Ramos (cell line): ENCODE results near the gene TRIP11.
"Not testable (repeated sequence)": the region's sequence is repeated elsewhere in the genome, so short reads cannot be mapped to it uniquely, and the experiment has no call there.

Experiments
- in situ Hi-C: fragments of 300-500 bp; cut with MboI; formaldehyde crosslinking; loops from one replicate; pipeline ENCODE4 v1.14.3; 2022; ENCODE audit warnings: low sequenced_read_pairs; ENCODE audit not compliant: unreplicated experiment

Gene TRIP11

DNA sequence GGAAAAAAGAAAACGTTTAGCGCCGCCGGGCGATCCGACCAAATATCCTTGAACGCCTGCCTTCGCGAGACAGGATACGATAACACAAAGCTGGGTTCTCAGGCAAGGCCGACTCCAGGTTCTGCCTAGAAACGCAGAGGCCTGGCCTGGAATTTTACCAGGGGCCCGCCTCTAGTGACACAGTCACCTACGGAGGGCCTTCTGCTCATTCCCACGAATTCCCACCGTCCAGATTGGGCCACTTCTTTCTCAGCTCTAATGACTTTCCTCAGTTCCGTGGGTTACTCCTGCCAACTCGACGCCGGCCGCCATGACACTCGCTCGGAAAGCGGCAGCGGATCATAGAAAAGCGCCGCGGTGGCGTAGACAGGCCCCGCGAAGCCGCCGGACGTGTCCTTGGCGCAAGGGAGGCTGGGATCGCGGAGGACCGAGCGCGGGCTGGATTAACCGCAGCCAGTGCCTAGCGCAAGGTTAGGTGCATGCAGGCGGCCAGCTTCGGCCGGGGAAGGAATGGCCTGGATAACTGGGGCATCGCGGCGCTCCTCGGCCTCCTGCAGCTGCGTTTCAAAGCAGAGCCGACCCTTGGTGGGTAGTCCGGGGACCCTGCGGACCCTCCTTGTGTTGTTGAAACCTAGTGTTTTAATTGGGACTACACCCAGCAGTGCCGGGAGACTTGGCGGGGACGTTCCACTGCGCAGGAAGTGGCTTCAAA lies at the start of gene TRIP11:
TSS of gene TRIP11 (minus strand) at position 341 of the 712 bp plus-strand sequence. CDS start 374 bp downstream, outside the sequence.
- in situ Hi-C loops: no loop called here

DNA sequence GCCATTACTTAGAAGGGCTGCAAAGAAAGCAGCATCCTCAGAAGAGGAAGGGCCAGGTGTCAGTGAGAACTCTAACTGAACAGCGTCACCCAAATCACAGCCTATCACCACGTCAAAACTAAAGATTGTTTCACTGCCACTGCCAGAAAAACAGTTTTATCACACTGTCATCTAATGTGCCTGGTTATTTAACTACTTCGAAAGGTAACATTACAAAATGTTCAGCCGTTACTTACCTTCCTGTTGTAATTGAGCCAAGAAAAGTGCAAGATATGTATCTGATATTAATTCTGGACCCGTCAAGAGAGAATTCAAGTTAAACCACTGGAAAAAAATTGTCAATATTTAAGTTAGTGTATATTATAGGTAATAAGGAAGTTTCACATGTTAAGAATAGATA lies 48.6 kb upstream of the TRIP11 start:
- in situ Hi-C loops: no loop called here

DNA sequence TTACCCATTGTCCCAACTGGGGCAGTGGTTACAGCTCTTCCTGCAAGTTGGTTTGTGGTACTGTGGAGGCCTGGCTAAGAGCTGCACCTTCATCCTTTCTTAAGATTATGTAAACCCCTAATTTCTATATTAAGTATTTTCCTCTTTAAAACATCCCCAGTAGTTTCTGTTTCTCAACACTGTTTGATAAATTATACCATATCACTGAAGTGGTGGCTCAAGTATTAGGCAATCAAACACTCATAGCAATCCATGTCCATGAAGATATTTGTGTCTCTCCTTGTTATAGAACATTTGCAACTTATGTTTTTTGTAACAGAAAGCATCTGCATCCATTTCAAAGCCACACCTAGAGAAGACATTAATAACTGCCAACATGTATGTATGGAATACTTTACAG lies 34.7 kb upstream of the TRIP11 start:
- in situ Hi-C loops: no loop called here

DNA sequence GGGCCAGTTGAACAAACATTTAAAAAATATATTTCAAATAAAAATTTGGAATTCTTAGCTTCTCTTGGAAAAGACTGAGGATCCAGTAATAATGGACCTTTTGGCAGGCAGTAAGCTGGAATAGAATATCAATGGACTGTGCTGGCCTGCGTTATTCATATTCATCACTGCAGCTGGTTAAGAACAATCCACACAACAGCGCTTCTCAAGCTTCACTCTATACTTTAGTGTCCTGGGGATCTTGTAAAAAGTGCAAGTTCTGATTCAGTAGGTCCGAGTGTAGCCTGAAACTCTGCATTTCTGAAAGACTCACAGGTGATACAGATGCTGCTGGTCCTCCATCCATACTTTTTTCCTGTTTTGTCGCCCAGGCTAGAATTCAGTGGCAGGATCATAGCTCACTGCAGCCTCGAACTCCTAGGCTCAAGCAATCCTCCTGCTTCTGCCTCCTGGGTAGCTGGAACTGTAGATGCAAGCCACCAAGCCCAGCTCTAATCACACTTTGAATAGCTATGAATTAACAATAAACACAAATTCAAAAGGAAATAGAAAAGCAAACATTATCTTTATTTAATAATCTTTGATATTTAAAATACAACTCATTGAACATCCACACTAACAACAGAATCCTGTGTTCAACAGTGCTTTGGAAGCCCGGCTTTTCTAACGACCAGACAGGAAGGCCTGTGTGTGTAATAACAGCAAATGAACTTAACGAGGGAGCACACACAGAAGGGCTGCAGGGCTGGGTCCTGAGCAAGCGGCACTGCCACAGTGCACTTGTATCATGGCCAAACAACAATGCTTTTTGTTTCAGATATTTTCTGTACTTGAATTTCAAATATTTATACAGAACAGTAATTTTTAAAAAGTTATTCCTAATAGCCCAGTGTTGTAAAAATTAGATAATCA lies 18.4 kb upstream of the TRIP11 start:
- in situ Hi-C loops: no loop called here

DNA sequence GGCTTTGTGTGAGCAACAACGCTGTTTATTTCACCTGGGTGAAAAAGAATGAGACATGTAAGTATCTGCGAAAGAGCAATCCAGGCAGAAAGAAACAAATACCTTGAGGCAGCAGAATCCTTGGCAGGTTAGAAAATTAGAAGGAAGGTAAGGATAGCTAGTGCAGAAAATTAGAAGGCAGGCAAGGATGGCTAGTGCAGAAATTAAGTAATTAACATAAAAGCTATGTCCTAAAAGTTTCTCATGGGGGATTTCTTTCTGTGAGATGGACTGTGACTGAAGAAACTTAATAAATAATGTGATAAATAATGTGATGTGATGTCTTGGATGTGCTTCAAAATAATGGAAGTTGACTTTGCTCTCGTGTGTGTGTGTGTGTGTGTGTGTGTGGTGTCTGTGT lies 9.9 kb upstream of the TRIP11 start:
- in situ Hi-C loops: no loop called here

DNA sequence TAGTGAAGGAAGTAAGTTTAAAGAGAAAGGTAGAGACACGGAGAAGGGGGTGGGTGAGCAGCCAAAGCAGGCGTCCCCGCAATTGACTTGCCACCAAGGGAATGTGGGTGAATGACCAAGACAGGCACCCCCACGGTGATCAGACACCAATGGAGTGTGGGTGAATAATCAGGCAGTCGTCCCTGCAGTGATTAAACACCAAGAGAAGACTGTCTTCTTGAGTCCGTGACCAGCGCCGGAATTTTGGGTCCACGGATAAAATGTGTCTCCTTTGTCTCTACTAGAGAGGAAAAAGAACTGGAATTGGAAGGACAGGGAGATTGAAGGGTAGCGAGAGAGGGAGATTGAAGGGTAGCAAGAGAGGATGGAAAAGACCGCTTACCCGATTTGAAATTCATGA lies 9.4 kb upstream of the TRIP11 start:
- in situ Hi-C loops: not testable (repeated sequence)

DNA sequence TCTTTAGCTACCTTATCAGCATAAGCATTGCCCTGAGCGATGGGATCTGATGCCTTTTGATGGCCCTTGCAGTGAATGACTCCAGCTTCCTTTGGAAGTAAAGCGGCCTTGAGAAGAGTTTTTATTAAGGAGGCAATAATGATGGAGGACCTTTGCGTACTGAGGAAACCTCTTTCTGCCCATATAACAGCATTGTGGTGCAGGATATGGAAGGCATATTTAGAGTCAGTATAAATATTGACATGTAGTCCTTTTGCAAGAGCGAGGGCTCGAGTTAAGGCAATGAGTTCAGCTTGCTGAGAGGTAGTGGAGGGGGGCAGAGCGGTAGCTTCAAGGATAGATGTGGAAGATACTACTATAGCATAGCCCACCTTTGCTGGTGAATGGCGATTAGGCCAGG lies 6.0 kb upstream of the TRIP11 start:
- in situ Hi-C loops: not testable (repeated sequence)

DNA sequence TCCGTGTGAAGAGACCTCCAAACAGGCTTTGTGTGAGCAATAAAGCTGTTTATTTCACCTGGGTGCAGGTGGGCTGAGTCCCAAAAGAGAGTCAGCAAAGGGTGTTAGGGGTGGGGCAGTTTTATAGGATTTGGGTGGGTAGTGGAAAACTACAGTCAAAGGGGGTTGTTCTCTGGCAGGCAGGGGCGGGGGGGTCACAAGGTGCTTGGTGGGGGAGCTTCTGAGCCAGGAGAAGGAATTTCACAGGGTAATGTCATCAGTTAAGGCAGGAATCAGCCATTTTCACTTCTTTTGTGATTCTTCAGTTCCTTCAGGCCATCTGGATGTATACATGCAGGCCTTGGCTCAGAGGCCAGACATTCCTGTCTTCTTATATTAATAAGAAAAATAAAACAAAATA lies 1.9 kb upstream of the TRIP11 start:
- in situ Hi-C loops: not testable (repeated sequence)

DNA sequence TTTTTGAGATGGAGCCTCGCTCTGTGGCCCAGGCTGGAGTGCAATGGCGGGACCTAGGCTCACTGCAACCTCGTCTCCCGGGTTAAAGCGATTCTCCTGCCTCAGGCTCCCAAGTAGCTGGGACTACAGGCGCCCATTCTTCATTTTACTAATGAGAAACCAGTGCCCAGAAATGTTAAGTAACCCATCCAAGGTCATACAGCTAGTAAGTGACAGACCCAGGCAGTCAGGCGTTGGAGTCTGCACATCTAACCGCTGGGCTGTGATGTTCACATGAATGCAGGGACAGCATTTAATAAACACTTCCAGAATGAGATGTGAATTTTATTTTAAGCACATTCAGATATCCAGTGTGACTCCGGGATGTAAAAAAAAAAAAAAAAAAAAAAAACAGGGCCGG lies 1.3 kb upstream of the TRIP11 start:
- in situ Hi-C loops: no loop called here

DNA sequence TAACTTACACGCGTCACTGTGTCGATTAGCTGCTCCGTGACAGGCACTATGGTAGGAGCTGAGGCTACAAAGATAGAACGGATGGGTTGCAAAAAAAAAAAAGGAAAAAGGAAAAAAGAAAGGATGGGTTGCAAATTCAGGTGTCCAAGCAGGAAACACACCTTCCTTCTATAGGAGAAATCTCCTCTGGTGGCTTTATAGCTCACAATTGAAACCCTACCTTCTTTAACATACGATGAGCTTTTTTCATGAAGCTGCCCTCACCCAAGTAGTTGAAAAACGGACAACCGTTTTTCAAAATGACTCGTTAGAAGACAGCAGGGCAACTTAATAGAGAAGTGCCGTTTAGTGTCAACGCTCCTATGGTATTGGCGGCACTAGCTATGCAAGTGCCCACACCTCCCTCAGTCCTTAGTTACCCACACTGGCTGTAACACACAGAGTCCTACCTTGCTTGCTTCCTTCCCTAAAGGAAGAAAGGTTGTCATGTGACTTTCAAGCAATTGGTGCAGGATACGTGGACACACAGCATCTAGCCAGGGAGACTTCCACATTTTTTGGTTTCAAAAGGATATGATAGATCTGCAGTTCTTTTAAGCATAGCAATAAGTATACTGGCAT lies 682 bp upstream of the TRIP11 start:
- in situ Hi-C loops: no loop called here

DNA sequence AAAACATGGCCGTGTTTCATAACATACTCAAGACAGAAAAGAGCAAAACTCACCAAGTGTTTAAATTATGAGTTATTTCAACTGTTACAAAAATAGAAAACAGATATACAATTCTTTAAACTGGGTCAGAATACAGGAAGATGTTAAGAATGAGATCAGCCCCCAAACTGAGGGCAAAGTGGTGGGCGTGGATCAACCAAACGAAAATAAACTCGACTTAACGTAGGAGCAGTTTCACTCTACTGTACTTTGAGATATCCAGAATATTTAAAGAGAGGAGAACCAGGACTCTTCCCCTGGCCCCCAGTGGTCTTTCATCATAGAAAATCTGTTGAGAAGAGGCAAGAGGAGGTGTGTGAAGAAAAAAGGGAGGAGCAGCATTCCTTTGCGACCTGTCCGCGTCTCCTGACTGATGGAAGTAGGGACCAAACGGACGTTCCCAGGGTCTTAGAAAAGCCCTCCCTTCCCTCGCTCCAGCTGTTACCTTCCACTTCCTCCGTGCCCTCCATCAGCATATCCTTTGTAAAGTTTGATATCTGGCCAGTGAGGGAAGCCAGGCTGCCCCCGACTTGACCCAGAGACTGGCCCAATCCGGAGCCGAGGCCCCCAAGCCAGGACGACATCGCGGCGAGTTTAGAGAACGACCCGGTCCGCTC lies 668 bp downstream of the TRIP11 start:
- in situ Hi-C loops: no loop called here

DNA sequence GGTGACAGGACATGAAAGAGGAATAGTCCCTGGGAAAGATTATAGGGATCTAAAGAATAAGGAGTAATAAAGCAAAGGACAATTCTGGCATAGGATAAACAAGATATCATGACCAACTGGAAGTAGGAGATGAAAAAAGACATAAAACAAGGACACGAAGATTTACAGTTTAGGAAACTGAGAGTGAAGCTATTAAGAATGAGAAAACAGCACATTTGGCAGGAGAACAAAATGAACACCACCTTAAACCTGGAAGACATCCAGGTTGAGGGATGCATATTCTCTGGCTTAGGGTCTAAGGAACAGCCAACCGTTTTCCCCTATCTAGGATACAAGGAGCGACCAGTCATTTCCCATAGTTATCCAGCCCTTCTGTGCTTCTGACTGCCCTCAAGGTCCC lies 1.9 kb downstream of the TRIP11 start:
- in situ Hi-C loops: no loop called here

DNA sequence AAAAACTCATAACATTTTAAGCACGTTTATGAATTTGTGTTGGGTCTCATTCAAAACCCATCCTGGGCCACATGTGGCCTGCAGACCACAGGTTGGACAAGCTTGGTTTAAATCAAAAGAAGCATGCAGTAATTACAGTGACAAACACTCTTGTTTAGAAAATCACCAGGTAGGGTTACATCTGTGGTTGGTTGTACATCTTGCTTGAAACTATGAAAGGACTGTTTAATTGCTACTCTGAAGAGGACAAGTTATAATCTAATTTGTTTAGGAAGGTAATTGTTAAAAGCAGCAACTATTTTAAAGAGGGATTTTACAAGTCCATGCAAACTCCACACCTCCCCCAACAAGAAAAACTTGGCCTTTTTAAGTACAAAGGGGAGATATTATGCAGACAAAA lies 4.0 kb downstream of the TRIP11 start:
- in situ Hi-C loops: no loop called here

DNA sequence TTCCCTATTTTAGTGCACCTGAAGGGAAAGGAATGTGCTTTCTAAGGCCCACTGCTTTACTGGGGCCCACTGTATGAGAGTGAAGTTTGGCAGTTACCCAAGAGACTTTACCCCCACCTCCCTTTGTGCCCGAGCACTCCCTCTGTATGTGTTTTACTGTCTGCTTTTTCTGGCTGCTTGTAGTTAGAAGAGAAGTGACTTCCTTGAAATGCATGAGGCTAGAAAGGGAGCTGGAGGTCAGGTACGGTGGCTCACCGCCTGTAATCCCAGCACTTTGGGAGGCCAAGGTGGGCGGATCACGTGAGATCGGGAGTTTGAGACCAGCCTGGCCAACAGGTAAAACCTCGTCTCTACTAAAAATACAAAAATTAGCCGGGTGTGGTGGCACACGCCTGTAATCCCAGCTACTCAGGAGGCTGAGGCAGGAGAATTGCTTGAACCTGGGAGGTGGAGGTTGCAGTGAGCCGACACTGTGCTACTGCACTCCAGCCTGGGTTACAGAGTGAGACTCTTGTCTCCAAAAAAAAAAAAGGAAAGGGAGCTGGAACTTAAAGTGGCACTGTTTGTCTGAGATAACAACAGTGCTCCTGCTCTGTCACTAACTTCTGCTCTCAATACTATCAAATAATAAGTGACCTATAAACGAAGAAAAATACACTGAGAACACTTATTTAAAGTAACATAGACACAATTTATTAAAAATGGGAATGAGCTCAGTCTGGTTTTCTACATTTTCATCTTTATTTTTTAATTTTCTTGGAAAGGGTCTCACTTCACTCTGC lies 5.8 kb downstream of the TRIP11 start:
- in situ Hi-C loops: no loop called here

DNA sequence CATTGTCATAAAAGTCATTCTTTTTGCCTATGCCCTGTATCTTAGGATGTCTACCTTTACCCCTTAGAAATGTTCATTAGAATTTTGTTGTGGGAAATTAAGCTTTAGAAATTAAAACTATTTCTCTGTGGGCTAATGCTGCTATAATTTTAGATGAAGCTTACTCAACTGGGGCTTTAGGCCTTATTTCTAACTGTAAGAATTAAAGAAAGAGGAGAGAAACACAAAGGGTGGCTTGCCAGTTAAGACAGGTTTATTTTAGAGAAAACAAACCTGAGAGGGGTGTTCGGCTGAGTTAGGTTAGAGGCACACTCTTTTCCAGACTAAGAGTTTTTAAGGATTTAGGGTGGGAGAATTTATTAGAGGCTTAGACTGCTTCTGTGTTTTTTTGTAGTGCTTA lies 6.4 kb downstream of the TRIP11 start:
- in situ Hi-C loops: no loop called here

DNA sequence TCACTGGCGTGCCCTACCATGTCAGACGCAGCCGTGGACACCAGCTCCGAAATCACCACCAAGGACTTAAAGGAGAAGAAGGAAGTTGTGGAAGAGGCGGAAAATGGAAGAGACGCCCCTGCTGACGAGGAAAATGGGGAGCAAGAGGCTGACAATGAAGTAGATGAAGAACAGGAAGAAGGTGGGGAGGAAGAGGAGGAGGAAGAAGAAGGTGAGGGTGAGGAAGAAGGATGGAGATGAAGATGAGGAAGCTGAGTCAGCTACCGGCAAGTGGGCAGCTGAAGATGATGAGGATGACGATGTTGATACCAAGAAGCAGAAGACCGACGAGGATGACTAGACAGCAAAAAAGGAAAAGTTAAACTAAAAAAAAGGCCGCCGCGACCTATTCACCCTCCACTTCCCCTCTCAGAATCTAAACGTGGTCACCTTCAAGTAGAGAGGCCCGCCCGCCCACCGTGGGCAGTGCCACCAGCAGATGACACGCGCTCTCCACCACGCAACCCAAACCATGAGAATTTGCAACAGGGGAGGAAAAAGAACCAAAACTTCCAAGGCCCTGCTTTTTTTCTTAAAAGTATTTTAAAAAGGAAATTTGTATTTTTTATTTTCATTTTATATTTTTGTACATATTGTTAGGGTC lies 13.2 kb downstream of the TRIP11 start:
- in situ Hi-C loops: no loop called here

DNA sequence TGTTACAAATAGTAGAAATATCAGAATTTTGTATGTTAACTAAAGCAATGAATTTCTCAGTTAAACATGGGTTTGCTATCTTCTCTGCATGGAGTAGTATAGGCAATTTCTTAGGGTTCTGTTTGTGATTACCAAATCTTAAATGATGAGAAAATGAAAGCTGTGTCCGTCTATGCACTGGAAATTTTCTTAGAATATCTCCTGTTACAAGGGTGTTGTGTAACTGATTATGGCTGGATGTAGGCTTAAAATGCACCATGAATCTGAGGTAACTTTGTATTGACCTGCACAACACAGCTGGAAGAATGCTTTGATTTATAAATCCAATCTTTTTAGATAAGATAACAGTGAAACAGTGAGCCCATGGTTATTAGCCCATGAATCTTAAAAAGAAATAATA lies 17.8 kb downstream of the TRIP11 start:
- in situ Hi-C loops: no loop called here

DNA sequence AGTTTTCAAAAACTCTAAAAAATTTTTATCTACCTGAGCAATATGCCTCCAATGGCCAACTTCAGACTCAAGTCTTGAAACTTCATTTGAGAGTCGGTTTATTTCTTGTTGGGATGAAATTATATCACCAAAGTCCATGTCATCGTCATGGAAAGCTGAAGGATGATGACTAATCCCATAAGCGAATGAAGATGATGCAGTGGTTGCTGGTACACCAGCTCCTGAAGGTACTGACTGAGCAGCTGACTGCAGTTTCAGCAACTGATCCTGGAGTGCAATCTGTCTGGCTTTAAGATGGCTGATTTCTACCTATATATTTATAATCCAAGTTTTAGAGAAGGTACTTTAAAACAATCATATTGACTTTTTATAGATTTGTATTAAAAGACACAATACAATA lies 18.3 kb downstream of the TRIP11 start:
- in situ Hi-C loops: no loop called here

DNA sequence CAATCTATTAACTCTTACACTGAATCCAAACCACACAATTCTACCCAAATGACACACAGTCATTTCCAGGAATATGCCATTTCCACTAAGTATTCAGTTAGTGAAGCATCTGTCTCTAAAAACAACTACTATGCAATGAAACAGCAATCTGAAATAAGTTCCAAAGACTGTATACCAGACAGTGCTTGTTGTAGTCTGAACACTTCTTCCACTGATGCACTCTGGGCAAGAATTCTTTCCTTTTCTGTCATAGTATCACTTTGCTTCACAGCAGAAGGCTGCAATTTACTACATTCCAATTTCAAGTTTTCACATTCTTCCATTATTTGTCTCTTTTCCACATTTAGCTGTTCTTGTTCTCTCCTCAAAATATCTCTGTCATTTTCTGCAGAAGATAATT lies 25.8 kb downstream of the TRIP11 start:
- in situ Hi-C loops: no loop called here
